HCT116 (cell line): Measurements from ENCODE around the gene POP4. TPM values are rescaled to one million over a fixed set of nuclear protein-coding genes. Genes with fewer than 3 reads are reported as not detected.

ENCODE experiments used
- ATAC-seq: fragments of 200-7000 bp; cut with Tn5 transposase; 2 replicates; pipeline ENCODE4 v1.9.1; 2020; ENCODE audit warnings: mild to moderate bottlenecking, moderate library complexity
- BruUV-seq: library from RNA; stranded (reverse); fragments of 400-500 nt; replicated peaks from 2 replicates; lab custom pipeline; 2021; lab: Mats Ljungman, UMichigan
- CTCF ChIA-PET: fragments of 300-600 bp; sonication (Branson Sonifier 250); formaldehyde crosslinking; loops from one replicate; lab custom pipeline; 2021; ENCODE audit warnings: antibody characterized with exemption; lab: Charles Lee
- POLR2A ChIA-PET: fragments of 300-600, 350-600 bp; sonication (Branson Sonifier 250); formaldehyde crosslinking; loops from one replicate; lab custom pipeline; 2021; ENCODE audit warnings: antibody characterized with exemption; lab: Charles Lee
- RAD21 ChIA-PET, 2 experiments: fragments of 300-600 bp; sonication (Branson Sonifier 250); formaldehyde crosslinking; loops; one replicate each; lab custom pipeline; 2023; ENCODE audit warnings: low total read pairs in 2 of 2; ENCODE audit not compliant: uncharacterized antibody in 2 of 2, unreplicated experiment in 2 of 2, low non-redundant PET in 1 of 2; lab: Charles Lee
- DNase-seq: peaks from one replicate; pipeline ENCODE4 v3.0.0-alpha.2; 2010; ENCODE audit warnings: low read depth, low spot score
- H2AFZ ChIP-seq: fragments of 200-600 bp; shearing (Covaris generic), sonication (generic); 2 replicates; pipeline ENCODE4 v1.6.1; 2017; ENCODE audit warnings: low read depth, mixed run types, mixed read lengths, antibody characterized with exemption, low read length; ENCODE audit not compliant: poor library complexity, severe bottlenecking
- H3K27ac ChIP-seq: 2 replicates; pipeline ENCODE4 v1.5.1; 2012; ENCODE audit warnings: low read depth, low read length
- H3K27me3 ChIP-seq: fragments of 200-600 bp; sonication (generic); 2 replicates; pipeline ENCODE4 v1.6.1; 2016; ENCODE audit warnings: mixed run types, low read length, mixed read lengths; ENCODE audit not compliant: insufficient read depth
- H3K36me3 ChIP-seq, 2 experiments: fragments of 200-500 bp in 1 of 2; fragments of 200-600 bp in 1 of 2; sonication (Bioruptor generic) in 1 of 2; sonication (generic) in 1 of 2; 2 replicates each; pipeline versions ENCODE4 v1.5.1 to v1.6.1; 2014 to 2016; ENCODE audit warnings: low read length in 2 of 2, inconsistent platforms in 1 of 2, mixed read lengths in 1 of 2, mixed run types in 1 of 2; ENCODE audit not compliant: insufficient read depth in 2 of 2, control insufficient read depth in 1 of 2
- H3K4me1 ChIP-seq, 2 experiments: fragments of 200-600 bp in 1 of 2; sonication (generic) in 1 of 2; 2 replicates each; pipeline versions ENCODE4 v1.5.1 to v1.6.1; 2012 to 2017; ENCODE audit warnings: low read length in 2 of 2, inconsistent platforms in 1 of 2, mild to moderate bottlenecking in 1 of 2, mixed read lengths in 1 of 2, mixed run types in 1 of 2, moderate library complexity in 1 of 2; ENCODE audit not compliant: insufficient read depth in 2 of 2, control insufficient read depth in 1 of 2
- H3K4me2 ChIP-seq: fragments of 200-600 bp; sonication (generic); 2 replicates; pipeline ENCODE4 v1.6.1; 2017; ENCODE audit warnings: mixed run types, low read length, mixed read lengths
- H3K4me3 ChIP-seq, 2 experiments: fragments of 200-600 bp in 1 of 2; sonication (generic) in 1 of 2; replicated peaks in 1 of 2; 2 replicates each; pipeline ENCODE4 v1.5.1; 2011 to 2016; ENCODE audit warnings: low read length in 2 of 2, control low read depth in 1 of 2, low read depth in 1 of 2, mild to moderate bottlenecking in 1 of 2, mixed read lengths in 1 of 2, mixed run types in 1 of 2
- H3K79me2 ChIP-seq: fragments of 200-600 bp; sonication (generic); 2 replicates; pipeline ENCODE4 v1.6.1; 2017; ENCODE audit warnings: mild to moderate bottlenecking, mixed run types, low read length, moderate library complexity, mixed read lengths; ENCODE audit not compliant: insufficient read depth
- H3K9ac ChIP-seq: fragments of 200-600 bp; sonication (generic); 2 replicates; pipeline ENCODE4 v1.6.1; 2016; ENCODE audit warnings: low read length, mixed read lengths
- H3K9me2 ChIP-seq: fragments of 200-600 bp; sonication (generic), shearing (Covaris generic); 2 replicates; pipeline ENCODE4 v1.6.1; 2017; ENCODE audit warnings: mixed run types, mild to moderate bottlenecking, moderate library complexity; ENCODE audit not compliant: insufficient read depth
- H3K9me3 ChIP-seq, 2 experiments: fragments of 200-500 bp in 1 of 2; fragments of 200-600 bp in 1 of 2; sonication (Bioruptor generic) in 1 of 2; sonication (generic) in 1 of 2; 2 replicates each; pipeline ENCODE4 v1.6.1; 2014 to 2017; ENCODE audit warnings: low read length in 2 of 2, mixed read lengths in 2 of 2, inconsistent platforms in 1 of 2, low read depth in 1 of 2, mild to moderate bottlenecking in 1 of 2, mixed run types in 1 of 2, moderate library complexity in 1 of 2; ENCODE audit not compliant: control insufficient read depth in 1 of 2, insufficient read depth in 1 of 2
- H4K20me1 ChIP-seq: fragments of 200-600 bp; sonication (generic), shearing (Covaris generic); 2 replicates; pipeline ENCODE4 v1.6.1; 2017; ENCODE audit warnings: mixed run types, mild to moderate bottlenecking, moderate library complexity; ENCODE audit not compliant: insufficient read depth
- ATF3 ChIP-seq: IDR thresholded peaks from 2 replicates; pipeline ENCODE4 v1.6.1; 2012
- CBX3 ChIP-seq: IDR thresholded peaks from 2 replicates; pipeline ENCODE4 v1.6.1; 2012; ENCODE audit warnings: low read depth
- CEBPB ChIP-seq: IDR thresholded peaks from 2 replicates; pipeline ENCODE4 v1.6.1; 2012; ENCODE audit warnings: low read depth
- CTCF ChIP-seq, 3 experiments: fragments of 200-600 bp in 1 of 3; sonication (generic) in 1 of 3; IDR thresholded peaks in 2 of 3; conservative IDR thresholded peaks in 1 of 3; 2 replicates each; pipeline ENCODE4 v1.5.1; 2012 to 2017; ENCODE audit warnings: low read depth in 2 of 3, low read length in 2 of 3, antibody characterized with exemption in 1 of 3, borderline replicate concordance in 1 of 3, control low read depth in 1 of 3, mild to moderate bottlenecking in 1 of 3, mixed read lengths in 1 of 3, mixed run types in 1 of 3, moderate library complexity in 1 of 3; ENCODE audit not compliant: insufficient read depth in 1 of 3
- EGR1 ChIP-seq: IDR thresholded peaks from 2 replicates; pipeline ENCODE4 v1.6.1; 2012; ENCODE audit warnings: low read depth
- EZH2 ChIP-seq: fragments of 200-600 bp; sonication (generic); IDR thresholded peaks from 2 replicates; pipeline ENCODE4 v1.6.1; 2017; ENCODE audit warnings: antibody characterized with exemption, mixed run types
- MAX ChIP-seq: IDR thresholded peaks from 2 replicates; pipeline ENCODE4 v1.6.1; 2012
- POLR2A ChIP-seq: IDR thresholded peaks from 2 replicates; pipeline ENCODE4 v1.7.0; 2011; ENCODE audit warnings: borderline replicate concordance; ENCODE audit not compliant: insufficient read depth, insufficient read length; ENCODE audit errors: extremely low read depth
- POLR2AphosphoS5 ChIP-seq: IDR thresholded peaks from 2 replicates; pipeline ENCODE4 v1.6.1; 2011; ENCODE audit warnings: mild to moderate bottlenecking, low read depth, low read length, moderate library complexity
- SIN3A ChIP-seq: IDR thresholded peaks from 2 replicates; pipeline ENCODE4 v1.6.1; 2012; ENCODE audit warnings: low read depth
- ZFX ChIP-seq: fragments of 450-650 bp; IDR thresholded peaks from 2 replicates; pipeline ENCODE4 v1.6.1; 2017
- ZNF274 ChIP-seq: fragments of 200-500 bp; sonication (Bioruptor generic); IDR thresholded peaks from 2 replicates; pipeline ENCODE4 v1.6.1; 2014; ENCODE audit warnings: mild to moderate bottlenecking, low read depth, low read length, inconsistent platforms
- intact Hi-C: fragments of 100-400 bp; cut with micrococcal nuclease; formaldehyde crosslinking; loops from 2 replicates; pipeline ENCODE4 v1.10.0; 2022
- total RNA-seq: library from RNA; stranded (reverse); gene quantifications from one replicate; pipeline ENCODE4 v1.2.1, GENCODE V29; 2021; ENCODE audit not compliant: unreplicated experiment

Gene POP4
- total RNA-seq, 1 experiment from 2014 or later, result 61.2 TPM

GRCh38 chr19:29665826-29666577 lies 59.9 kb downstream of the POP4 start:
- Histone ChIP-seq H2AFZ (no peak overlapping the region), H3K36me3 (no peaks in the 10 kb centered on the region), H3K9ac (peak overlapping the region; percentile 83), H3K9me3 (no peaks in the 10 kb centered on the region), H3K4me3 (peak overlapping the region; percentile 75 to 94), H3K79me2 (peaks cover 3% of the 10 kb centered on the region; the same call in 1 of the 2 replicates), H3K27me3 (no peaks in the 10 kb centered on the region), H3K27ac (peak overlapping the region; percentile 57; the same call in 1 of the 2 replicates), H3K4me1 (peaks cover 35 to 53% of the 10 kb centered on the region in 2 experiments), H4K20me1 (no peaks in the 10 kb centered on the region), H3K9me2 (no peaks in the 10 kb centered on the region), H3K4me2 (peak overlapping the region; percentile 91)
- DNase-seq (no peak), ATAC-seq (no peak)
- BruUV-seq, result TSS peak; percentile 49
- ChIA-PET CTCF (interaction anchor here (1.2 to 2.5 kb wide), 3 partner anchors 50 to 94 kb away, joined by 3 to 10 read pairs (median 9); no protein-coding TSS in a partner anchor), POLR2A (interaction anchor here (1.3 kb wide), 1 partner anchor 21 kb away, joined by 3 read pairs; no protein-coding TSS in a partner anchor), RAD21 (no interaction called here)
- intact Hi-C loops, result loop anchor here (5.0 kb wide), 1 partner anchor 54 kb away; no protein-coding TSS in a partner anchor
- TF ChIP-seq ZNF274 (no peak), EGR1 (no peak), CTCF (IDR thresholded peaks at IDR 0.05 in 2 of 3, conservative IDR thresholded peaks at IDR 0.05 in 1 of 3; ENCODE audit: borderline replicate concordance in 1 of 3, insufficient read depth in 1 of 3, low read depth in 2 of 3, low read length in 2 of 3) (no peak), EZH2 (no peak), ATF3 (no peak), POLR2A (no peak), CBX3 (no peak), CEBPB (no peak), SIN3A (no peak), MAX (no peak), POLR2AphosphoS5 (no peak), ZFX (no peak)

Other genes with a start within 250 kb of the POP4 start
- gene VSTM2B, start 80.3 kb upstream of the POP4 start, total RNA-seq, result not detected
- 5.5 TPM for gene PLEKHF1, start 59.2 kb downstream of the POP4 start, total RNA-seq
- gene C19orf12, start 109.0 kb downstream of the POP4 start, total RNA-seq, result 10.0 TPM
- 29.3 TPM for gene CCNE1, start 205.7 kb downstream of the POP4 start, total RNA-seq